ENCODE data around the gene ATF7IP2. TPM values are rescaled to one million over a fixed set of nuclear protein-coding genes. Genes with fewer than 3 reads are reported as not detected.
A peak's percentile ranks its signal among the peaks of the same experiment; 100 is the strongest.

ATF7IP2 gene
- total and polyA plus RNA-seq, 2 of the 13 experiments (the other 11 are each of a cell fraction or from before 2014, with no cell fraction given): 117 to 217 TPM

- TF ChIP-seq ZKSCAN8 (CRISPR knock-in tag; IDR thresholded peaks at IDR 0.05; ENCODE audit: borderline replicate concordance): peak; percentile 53; the same call in 1 of the 2 replicates
- no peak for TF ChIP-seq HOXA9 (CRISPR knock-in tag; IDR thresholded peaks at IDR 0.05; ENCODE audit: borderline replicate concordance)
- TF ChIP-seq ZNF776 (CRISPR knock-in tag; IDR thresholded peaks at IDR 0.05): no peak
- TF ChIP-seq ZNF354B (CRISPR knock-in tag; IDR thresholded peaks at IDR 0.05): no peak
- TF ChIP-seq ZNF678 (CRISPR knock-in tag; IDR thresholded peaks at IDR 0.05): no peak
- no peak for TF ChIP-seq PHF8 (CRISPR knock-in tag; IDR thresholded peaks at IDR 0.05)
- TF ChIP-seq CC2D1A (CRISPR knock-in tag; IDR thresholded peaks at IDR 0.05): no peak
- TF ChIP-seq, protein P1, sequence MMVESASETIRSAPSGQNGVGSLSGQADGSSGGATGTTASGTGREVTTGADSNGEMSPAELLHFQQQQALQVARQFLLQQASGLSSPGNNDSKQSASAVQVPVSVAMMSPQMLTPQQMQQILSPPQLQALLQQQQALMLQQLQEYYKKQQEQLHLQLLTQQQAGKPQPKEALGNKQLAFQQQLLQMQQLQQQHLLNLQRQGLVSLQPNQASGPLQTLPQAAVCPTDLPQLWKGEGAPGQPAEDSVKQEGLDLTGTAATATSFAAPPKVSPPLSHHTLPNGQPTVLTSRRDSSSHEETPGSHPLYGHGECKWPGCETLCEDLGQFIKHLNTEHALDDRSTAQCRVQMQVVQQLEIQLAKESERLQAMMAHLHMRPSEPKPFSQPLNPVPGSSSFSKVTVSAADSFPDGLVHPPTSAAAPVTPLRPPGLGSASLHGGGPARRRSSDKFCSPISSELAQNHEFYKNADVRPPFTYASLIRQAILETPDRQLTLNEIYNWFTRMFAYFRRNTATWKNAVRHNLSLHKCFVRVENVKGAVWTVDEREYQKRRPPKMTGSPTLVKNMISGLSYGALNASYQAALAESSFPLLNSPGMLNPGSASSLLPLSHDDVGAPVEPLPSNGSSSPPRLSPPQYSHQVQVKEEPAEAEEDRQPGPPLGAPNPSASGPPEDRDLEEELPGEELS (CRISPR knock-in tag; IDR thresholded peaks at IDR 0.05): no peak
- TF ChIP-seq ZNF367 (CRISPR knock-in tag; IDR thresholded peaks at IDR 0.05; ENCODE audit: borderline replicate concordance): no peak
- TF ChIP-seq SAFB2 (CRISPR knock-in tag; IDR thresholded peaks at IDR 0.05; ENCODE audit: borderline replicate concordance, low read depth): no peak
- TF ChIP-seq, protein P2, sequence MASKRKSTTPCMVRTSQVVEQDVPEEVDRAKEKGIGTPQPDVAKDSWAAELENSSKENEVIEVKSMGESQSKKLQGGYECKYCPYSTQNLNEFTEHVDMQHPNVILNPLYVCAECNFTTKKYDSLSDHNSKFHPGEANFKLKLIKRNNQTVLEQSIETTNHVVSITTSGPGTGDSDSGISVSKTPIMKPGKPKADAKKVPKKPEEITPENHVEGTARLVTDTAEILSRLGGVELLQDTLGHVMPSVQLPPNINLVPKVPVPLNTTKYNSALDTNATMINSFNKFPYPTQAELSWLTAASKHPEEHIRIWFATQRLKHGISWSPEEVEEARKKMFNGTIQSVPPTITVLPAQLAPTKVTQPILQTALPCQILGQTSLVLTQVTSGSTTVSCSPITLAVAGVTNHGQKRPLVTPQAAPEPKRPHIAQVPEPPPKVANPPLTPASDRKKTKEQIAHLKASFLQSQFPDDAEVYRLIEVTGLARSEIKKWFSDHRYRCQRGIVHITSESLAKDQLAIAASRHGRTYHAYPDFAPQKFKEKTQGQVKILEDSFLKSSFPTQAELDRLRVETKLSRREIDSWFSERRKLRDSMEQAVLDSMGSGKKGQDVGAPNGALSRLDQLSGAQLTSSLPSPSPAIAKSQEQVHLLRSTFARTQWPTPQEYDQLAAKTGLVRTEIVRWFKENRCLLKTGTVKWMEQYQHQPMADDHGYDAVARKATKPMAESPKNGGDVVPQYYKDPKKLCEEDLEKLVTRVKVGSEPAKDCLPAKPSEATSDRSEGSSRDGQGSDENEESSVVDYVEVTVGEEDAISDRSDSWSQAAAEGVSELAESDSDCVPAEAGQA (IDR thresholded peaks at IDR 0.05; ENCODE audit: low read depth): no peak
- TF ChIP-seq, protein P2 (CRISPR knock-in tag; IDR thresholded peaks at IDR 0.05; ENCODE audit: borderline replicate concordance): no peak
- TF ChIP-seq ZNF724P (CRISPR knock-in tag; IDR thresholded peaks at IDR 0.05; ENCODE audit: borderline replicate concordance): peak; percentile 61; the same call in 1 of the 2 replicates
- TF ChIP-seq ZNF44 (CRISPR knock-in tag; IDR thresholded peaks at IDR 0.05): no peak
- no peak for TF ChIP-seq ZNF383 (CRISPR knock-in tag; IDR thresholded peaks at IDR 0.05; ENCODE audit: borderline replicate concordance)
- TF ChIP-seq PHB2 (IDR thresholded peaks at IDR 0.05; ENCODE audit: partially characterized antibody): no peak
- peak; percentile 29; the same call in 1 of the 2 replicates for TF ChIP-seq GABPB1 (CRISPR knock-in tag; IDR thresholded peaks at IDR 0.05)
- no peak for TF ChIP-seq RBFOX2 (IDR thresholded peaks at IDR 0.05; ENCODE audit: low read depth, low read length)
- TF ChIP-seq ZSCAN30 (CRISPR knock-in tag; IDR thresholded peaks at IDR 0.05): no peak
These were observed 123.7 kb downstream of the ATF7IP2 start (continued) for GRCh38 chr16:10509534-10510025.
